Hematopoietic multipotent progenitor cell treated with erythropoietin and hydrocortisone succinate and interleukin-3 and kit ligand, for 6 days (in vitro differentiated cells): Measurements from ENCODE around the gene LRP1B.
"Not testable (repeated sequence)": the region's sequence is repeated elsewhere in the genome, so short reads cannot be mapped to it uniquely, and the experiment has no call there.

ENCODE experiments used
- DNase-seq: peaks from one replicate; pipeline ENCODE4 v3.0.0-alpha.2; 2015

The LRP1B gene

DNA sequence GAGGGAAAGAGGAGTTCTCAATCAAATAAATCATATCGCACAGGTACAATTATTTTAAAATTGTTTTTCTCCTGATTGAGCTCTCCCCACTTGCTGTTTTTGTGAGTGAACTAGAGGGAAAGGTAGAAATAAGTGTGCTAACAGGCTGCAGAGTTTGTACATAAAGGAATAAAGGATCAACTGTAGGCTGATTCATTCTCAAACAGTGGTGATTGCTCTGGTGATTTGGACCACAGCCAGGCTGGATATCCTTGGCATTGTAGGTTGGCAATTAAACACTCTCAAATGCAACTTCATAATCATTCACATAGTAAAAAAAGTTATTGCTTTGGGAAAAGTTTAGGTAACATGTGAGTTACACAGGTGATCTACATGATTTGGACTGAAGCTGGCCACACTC is 29.8 kb downstream of the LRP1B start:
- no peak for DNase-seq

DNA sequence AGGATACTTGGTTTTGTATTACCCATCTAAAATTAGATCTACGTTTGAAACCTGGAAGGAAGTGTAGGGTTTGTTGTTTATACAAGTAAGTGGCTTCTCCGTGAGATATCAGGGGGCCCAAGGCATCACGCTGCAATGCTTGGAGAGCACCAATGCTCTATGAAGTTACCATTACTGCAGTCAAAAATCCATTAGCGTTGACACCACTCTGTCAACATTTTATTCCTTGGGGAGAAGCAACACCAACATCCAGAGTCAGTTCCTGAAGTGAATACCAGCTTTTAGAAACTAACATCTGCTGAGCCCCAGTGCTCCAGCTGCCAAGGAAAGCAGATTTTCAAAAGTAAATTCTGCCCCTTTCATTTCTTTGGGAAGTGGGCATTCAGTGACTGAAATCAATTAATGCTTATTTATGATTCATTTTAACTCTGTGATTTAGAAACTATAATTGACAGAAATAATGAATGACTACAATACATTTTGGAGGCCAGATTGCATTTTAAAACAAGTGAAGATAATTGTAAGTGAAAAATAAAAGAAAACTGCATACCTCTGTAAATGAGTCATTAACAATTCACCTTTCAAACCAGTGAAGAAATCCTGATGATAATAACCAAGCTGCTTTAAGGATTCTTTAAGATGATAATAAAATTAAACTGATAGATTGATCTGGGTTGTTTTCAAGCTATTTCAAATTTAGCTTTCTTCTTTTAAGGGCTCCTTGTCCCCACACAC is 30.5 kb downstream of the LRP1B start:
- DNase-seq, result no peak

DNA sequence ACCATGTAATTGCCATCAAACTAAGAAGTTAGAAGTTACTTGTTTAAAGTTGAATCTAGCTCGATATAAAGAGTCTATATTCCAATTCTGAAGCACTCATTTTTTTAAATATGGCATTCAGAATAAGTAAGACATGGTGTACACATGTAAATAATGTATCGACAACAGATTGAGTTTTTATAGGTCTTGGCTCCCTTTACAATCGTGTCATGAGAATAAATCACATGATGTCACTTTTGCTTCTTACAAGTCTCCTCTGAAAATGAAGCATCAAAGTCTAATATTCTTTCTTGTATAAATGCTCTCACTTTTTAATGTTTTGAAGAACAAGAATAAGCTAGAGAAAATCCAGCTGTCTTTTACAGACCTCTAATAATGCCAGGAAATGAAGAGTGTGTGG is 33.1 kb downstream of the LRP1B start:
- no peak for DNase-seq

DNA sequence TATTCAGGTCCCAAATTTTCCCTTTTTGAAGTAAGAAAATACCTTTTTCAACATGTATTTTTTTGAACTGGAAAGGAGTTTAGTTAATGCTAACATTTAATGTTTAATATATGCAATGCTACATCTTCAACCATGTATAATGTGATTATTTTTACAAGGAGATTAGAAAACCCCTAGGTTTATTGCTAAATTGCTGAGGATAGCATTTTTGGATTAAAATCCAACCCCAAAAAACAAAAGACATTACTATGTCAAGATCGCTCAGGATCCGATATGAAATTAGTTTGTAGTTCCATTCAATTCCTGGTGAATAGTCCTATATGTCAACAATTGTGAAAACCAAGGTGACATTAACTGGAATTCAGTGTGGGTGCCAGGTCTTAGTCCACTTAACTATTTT is 35.2 kb downstream of the LRP1B start:
- no peak for DNase-seq

DNA sequence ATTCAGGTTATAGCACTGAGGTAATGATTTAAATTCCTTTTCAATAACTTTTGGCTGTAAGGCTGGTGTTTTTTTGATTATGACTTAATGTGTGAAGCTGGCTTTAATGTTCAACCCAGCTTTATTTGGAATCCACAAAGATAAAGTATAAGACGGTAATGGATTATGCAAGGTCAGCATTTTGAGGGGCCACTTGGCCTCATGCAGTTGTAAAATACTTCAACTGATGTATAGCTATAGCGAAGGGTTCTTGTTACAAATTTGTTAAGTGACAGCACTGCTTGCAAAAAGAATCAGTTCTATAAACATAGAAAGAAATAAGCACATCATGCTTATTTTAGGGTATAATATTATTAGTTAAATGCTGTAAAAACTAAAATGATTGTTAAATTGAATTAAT is 36.6 kb downstream of the LRP1B start:
- no peak for DNase-seq

- no peak for DNase-seq
Measured at GRCh38 chr2:142088058-142088568, 42.7 kb downstream of the LRP1B start.

DNA sequence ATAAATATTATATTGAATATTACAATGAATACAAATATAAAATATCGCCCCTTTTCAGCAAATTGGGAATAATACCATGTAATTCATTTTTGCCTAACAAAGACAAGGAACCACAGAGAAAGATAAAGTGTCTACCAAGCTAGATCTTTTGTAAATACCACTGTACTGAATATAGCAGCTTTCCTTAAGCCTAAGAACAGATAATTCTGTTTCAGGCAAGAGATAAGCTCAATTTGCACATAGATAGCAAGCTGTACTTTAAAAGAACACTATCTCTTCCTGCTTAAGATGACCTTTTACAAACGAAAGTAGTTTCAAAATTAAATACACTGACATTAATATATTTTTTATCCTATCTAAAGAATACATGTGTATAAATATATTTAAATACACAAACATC is 43.2 kb downstream of the LRP1B start:
- DNase-seq, result not testable (repeated sequence)

GRCh38 chr2:142082368-142082767 is 48.4 kb downstream of the LRP1B start:
- DNase-seq, result no peak

GRCh38 chr2:142076317-142076716 is 54.5 kb downstream of the LRP1B start:
- no peak for DNase-seq

- no peak for DNase-seq
Measured at GRCh38 chr2:142075826-142076225, 55.0 kb downstream of the LRP1B start.

DNA sequence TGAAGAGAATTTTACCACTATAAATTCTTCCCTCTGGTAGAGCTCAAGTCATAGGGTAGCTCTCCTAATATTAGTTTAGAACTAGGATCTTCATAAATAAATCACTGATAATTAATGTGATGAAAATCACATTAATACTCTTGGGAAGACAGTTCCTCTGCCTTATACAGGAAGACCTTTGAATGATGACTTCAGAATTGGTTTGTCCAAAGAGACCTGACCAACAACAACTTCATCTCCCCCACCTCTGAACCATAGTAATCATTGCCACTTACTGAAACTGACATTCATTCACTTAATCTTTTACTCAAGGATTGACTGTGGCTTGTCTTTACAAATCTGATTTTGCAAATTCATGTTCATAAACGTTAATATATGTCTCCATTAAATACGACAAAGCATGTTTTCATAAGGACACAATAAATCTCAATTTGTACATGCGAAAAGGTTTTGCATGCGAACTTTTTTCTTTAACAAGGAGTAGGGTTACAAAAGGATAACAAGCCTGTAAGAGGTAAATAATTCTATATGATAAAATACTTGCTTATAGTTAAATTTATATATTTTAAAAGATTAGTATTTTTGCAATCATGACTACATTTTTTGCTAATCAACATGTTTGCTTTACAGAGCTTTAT is 61.4 kb downstream of the LRP1B start:
- no peak for DNase-seq

DNA sequence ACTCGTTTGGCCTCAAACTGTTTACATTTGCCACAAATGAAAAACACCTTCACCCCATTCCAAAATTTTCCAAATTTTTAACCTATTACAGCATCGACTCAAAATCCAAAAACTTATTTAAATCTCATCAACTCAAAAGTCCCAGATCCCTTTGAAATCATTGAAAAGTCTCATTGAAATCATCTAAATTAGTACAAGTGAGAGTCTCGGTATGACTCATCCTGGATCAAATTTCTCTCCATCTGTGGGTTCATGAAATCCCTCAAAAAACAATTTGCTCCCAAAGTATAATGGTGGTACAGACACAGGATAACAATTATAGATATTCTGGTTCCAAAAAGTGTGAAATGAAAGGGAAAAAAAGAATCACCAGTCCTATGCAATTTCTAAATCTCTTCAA is 65.1 kb downstream of the LRP1B start:
- DNase-seq, result no peak

DNA sequence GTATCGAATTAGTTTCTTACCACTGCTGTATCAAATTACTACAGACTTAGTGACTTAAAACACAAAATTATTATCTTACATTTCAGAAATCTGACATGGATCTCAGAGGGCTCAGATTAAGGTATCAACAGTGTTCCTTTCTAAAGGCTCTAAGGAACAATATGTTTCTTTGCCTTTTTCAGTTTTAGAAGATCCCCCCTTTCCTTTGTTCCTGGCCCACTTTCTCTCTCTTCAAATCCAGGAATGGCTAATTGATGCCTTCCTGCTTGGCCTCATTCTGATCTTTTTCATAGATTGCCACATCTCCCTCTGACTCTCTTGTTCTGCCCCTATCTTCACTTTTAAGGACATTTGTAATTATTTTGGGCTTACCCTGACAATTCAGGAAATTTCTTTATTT is 65.7 kb downstream of the LRP1B start:
- DNase-seq, result no peak

- DNase-seq, result no peak
Measured at GRCh38 chr2:142061733-142062132, 69.1 kb downstream of the LRP1B start.

DNA sequence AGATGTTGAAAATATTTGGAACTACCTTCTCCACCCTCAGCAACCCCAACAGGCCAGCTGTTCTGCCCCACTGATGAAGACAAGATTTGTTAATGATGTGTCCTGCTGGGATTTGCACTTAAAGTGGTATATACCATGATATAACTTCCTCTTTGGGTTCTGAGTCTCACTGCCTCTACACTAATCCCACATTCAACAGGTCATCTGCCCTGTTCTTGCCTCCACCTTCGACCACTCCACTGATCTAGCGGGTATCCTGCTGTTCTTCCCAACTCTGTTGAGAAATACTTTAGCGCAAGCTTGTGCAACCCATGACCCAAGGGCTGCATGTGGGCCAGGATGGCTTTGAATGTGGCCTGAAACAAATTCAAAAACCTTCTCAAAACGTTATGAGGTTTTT is 72.7 kb downstream of the LRP1B start:
- no peak for DNase-seq

DNA sequence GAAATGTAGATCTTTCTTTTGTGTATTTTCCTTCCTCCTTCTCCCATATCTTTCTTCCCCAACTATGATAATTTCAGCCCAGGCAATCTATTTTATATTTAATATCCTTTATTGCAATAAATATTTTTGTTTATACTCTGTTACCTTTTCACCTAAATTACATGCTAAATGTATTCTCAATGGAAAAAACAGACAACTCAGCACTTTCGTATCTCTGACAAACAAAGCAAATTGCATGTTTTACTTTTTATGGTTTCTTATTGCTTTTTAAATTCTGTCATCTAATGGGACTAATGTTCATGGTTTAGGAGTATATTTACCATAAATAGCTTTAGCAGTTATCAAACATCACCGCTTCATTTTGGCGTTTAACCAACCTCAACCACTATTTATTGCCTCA is 74.0 kb downstream of the LRP1B start:
- DNase-seq, result no peak

DNA sequence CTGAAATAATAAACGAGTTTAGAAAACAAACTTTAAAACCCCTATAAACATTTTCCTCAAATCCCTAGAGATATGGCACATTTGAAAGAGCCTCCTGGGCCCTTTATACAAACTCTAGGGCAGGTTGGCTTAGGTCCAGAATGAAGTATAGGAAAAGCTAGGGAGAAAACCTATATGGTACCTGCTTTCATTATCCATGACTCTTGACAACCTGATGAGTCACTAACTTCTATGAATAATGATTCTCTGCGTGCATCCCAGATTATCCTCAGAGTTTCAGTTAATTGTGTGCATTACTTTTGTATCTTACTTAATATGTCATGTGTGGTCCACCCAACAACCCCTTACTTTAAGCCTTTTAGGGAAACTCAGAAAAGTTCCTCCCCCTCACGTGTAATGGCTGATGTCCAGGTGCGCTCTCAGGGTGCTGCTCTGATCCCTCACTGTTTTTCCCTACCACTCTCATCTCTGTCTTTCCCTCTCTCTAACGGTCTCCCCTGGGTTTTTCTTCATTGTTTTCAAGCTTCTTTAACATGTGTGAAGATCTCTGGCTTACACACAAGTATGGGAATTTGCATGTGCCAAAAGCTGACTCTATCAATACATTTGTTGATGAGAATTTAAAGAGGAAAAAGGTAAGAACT is 78.5 kb downstream of the LRP1B start:
- DNase-seq, result no peak

DNA sequence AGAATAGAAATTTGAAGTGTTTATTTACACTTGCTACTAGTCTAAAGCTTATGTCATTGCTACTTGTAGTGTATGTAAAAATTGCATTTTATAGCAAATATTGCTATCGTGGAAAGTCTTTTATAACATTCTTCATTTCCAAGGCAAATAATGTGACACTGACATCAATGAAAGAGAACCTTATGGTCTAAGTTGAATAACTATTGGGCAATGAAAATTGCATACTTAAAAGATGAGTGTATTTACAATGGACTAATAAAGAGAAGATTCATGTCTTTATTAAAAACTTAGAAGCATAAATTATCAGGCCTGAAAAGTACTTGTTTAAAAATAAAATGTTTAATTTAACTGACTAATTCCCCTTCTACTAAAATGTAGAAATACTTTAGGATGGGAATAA is 82.2 kb downstream of the LRP1B start:
- DNase-seq, result no peak

DNA sequence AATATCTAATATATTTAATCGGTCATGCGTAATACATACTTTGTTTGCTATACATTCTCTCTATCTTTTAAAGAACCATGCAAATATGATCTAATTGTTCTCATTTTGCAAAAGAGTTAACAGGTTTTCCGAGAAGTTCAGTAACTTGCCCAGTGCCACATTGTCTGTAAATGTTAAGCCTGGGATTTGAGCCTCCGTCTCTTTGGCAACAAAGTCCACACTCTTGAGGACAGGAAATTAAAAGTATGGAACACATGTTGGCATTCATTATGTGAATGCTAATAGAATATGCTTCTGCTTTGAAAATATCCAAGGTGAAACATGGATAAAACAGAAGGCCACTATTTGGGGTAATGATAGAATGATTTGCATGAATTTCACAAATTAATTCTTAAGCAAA is 85.2 kb downstream of the LRP1B start:
- DNase-seq, result no peak

GRCh38 chr2:142044197-142044596 is 86.6 kb downstream of the LRP1B start:
- DNase-seq, result no peak

- DNase-seq, result no peak
Measured at GRCh38 chr2:142042536-142043199, 88.1 kb downstream of the LRP1B start.

- no peak for DNase-seq
Measured at GRCh38 chr2:142041996-142042395, 88.8 kb downstream of the LRP1B start.

GRCh38 chr2:142041105-142041504 is 89.7 kb downstream of the LRP1B start:
- DNase-seq, result no peak

- no peak for DNase-seq
Measured at GRCh38 chr2:142040556-142040955, 90.3 kb downstream of the LRP1B start.
